ENCODE data around the gene RGL3.

GRCh38 chr19:11426656-11427055, 7.5 kb upstream of the RGL3 start:
- TF ChIP-seq CTCF (IDR thresholded peaks at IDR 0.05) (no peak), POLR2A (IDR thresholded peaks at IDR 0.05) (no peak), POLR2AphosphoS5 (IDR thresholded peaks at IDR 0.05) (no peak)

Measured in gastroesophageal sphincter (tissue), 3 donors.